HepG2 (cell line): ENCODE results near the gene RAB1B. TPM values are rescaled to one million over a fixed set of nuclear protein-coding genes. Genes with fewer than 3 reads are reported as not detected.

Experiments
- BCLAF1 ChIP-seq: fragments of 450-650 bp; IDR thresholded peaks from 2 replicates; pipeline ENCODE4 v1.6.1; 2017; ENCODE audit warnings: mild to moderate bottlenecking
- CBFB ChIP-seq: sonication (generic); formaldehyde crosslinking; IDR thresholded peaks from 2 replicates; pipeline ENCODE4 v1.4.0; 2020; ENCODE audit warnings: missing genetic modification reagents
- CBX5 ChIP-seq: sonication (generic); formaldehyde crosslinking; IDR thresholded peaks from 2 replicates; pipeline ENCODE4 v1.4.0; 2020; ENCODE audit warnings: missing genetic modification reagents, borderline replicate concordance
- CCAR2 ChIP-seq: fragments of 200-400 bp; formaldehyde crosslinking; optimal IDR thresholded peaks from 2 replicates; pipeline ENCODE3; 2018; ENCODE audit warnings: low read depth, mild to moderate bottlenecking, low read length, moderate library complexity
- CREM ChIP-seq, 2 experiments: sonication (generic) in 1 of 2; formaldehyde crosslinking in 1 of 2; IDR thresholded peaks; 2 replicates each; pipeline versions ENCODE4 v1.4.0 to v1.6.1; 2016 to 2020; ENCODE audit warnings: antibody characterized with exemption in 1 of 2, mild to moderate bottlenecking in 1 of 2, missing genetic modification reagents in 1 of 2
- GATAD1 ChIP-seq: IDR thresholded peaks from 2 replicates; pipeline ENCODE4 v1.6.1; 2016; ENCODE audit warnings: missing genetic modification reagents, missing compliant biosample characterization
- GLI4 ChIP-seq: sonication (generic); formaldehyde crosslinking; IDR thresholded peaks from 2 replicates; pipeline ENCODE4 v1.5.1; 2020; ENCODE audit warnings: missing genetic modification reagents, mild to moderate bottlenecking, moderate library complexity, borderline replicate concordance
- HNF4A ChIP-seq: sonication (generic); formaldehyde crosslinking; IDR thresholded peaks from 2 replicates; pipeline ENCODE4 v1.4.0; 2020; ENCODE audit warnings: missing genetic modification reagents
- HOXA9 ChIP-seq: sonication (generic); formaldehyde crosslinking; IDR thresholded peaks from 2 replicates; pipeline ENCODE4 v1.8.1; 2022; ENCODE audit warnings: missing genetic modification reagents, mild to moderate bottlenecking, moderate library complexity, borderline replicate concordance
- KLF12 ChIP-seq: sonication (generic); formaldehyde crosslinking; IDR thresholded peaks from 2 replicates; pipeline ENCODE4 v1.4.0; 2020; ENCODE audit warnings: missing genetic modification reagents, borderline replicate concordance
- KLF6 ChIP-seq: IDR thresholded peaks from 2 replicates; pipeline ENCODE4 v1.8.0; 2016; ENCODE audit warnings: missing biosample characterization, missing genetic modification reagents
- MAZ ChIP-seq, 2 experiments: sonication (generic) in 1 of 2; formaldehyde crosslinking in 1 of 2; IDR thresholded peaks; 2 replicates each; pipeline versions ENCODE4 v1.5.0 to v1.6.1; 2012 to 2020; ENCODE audit warnings: low read depth in 2 of 2, mild to moderate bottlenecking in 2 of 2, borderline replicate concordance in 1 of 2, improper control_type of control experiment in 1 of 2, low read length in 1 of 2, missing genetic modification reagents in 1 of 2, moderate library complexity in 1 of 2
- MED1 ChIP-seq: sonication (generic); formaldehyde crosslinking; IDR thresholded peaks from 2 replicates; pipeline ENCODE4 v1.4.0; 2020; ENCODE audit warnings: missing genetic modification reagents
- MEIS1 ChIP-seq: sonication (generic); formaldehyde crosslinking; IDR thresholded peaks from 2 replicates; pipeline ENCODE4 v1.9.0; 2021; ENCODE audit warnings: mild to moderate bottlenecking, missing genetic modification reagents, moderate library complexity, borderline replicate concordance
- NCOA1 ChIP-seq: sonication (generic); formaldehyde crosslinking; IDR thresholded peaks from 2 replicates; pipeline ENCODE4 v1.9.0; 2021; ENCODE audit warnings: missing genetic modification reagents
- SOX13 ChIP-seq, 3 experiments: fragments of 450-650 bp in 1 of 3; sonication (generic) in 1 of 3; formaldehyde crosslinking in 1 of 3; IDR thresholded peaks in 2 of 3; conservative IDR thresholded peaks in 1 of 3; 2 replicates each; pipeline versions ENCODE4 v1.5.0 to v1.6.1; 2016 to 2020; ENCODE audit warnings: antibody characterized with exemption in 1 of 3, mild to moderate bottlenecking in 1 of 3, missing compliant biosample characterization in 1 of 3, missing genetic modification reagents in 1 of 3, moderate library complexity in 1 of 3
- THAP11 ChIP-seq: IDR thresholded peaks from 2 replicates; pipeline ENCODE4 v1.6.1; 2016; ENCODE audit warnings: missing biosample characterization, missing genetic modification reagents
- TP53 ChIP-seq: sonication (generic); formaldehyde crosslinking; conservative IDR thresholded peaks from 2 replicates; pipeline ENCODE4 v1.4.0; 2020; ENCODE audit warnings: missing genetic modification reagents
- ZNF207 ChIP-seq: fragments of 450-650 bp; IDR thresholded peaks from 2 replicates; pipeline ENCODE4 v1.6.1; 2016; ENCODE audit warnings: antibody characterized with exemption, borderline replicate concordance
- ZNF432 ChIP-seq: sonication (generic); formaldehyde crosslinking; IDR thresholded peaks from 2 replicates; pipeline ENCODE4 v1.5.0; 2020; ENCODE audit warnings: missing genetic modification reagents, mild to moderate bottlenecking, borderline replicate concordance
- ZNF510 ChIP-seq: sonication (generic); formaldehyde crosslinking; IDR thresholded peaks from 2 replicates; pipeline ENCODE4 v1.4.0; 2020; ENCODE audit warnings: low read depth, mild to moderate bottlenecking, missing genetic modification reagents
- ZNF614 ChIP-seq: IDR thresholded peaks from 2 replicates; pipeline ENCODE4 v1.6.1; 2018; ENCODE audit warnings: missing biosample characterization, missing genetic modification reagents, inconsistent platforms, borderline replicate concordance
- ZNF691 ChIP-seq: sonication (generic); formaldehyde crosslinking; IDR thresholded peaks from 2 replicates; pipeline ENCODE4 v1.4.0; 2020; ENCODE audit warnings: missing genetic modification reagents, low read depth, mild to moderate bottlenecking, borderline replicate concordance
- ZNF746 ChIP-seq: sonication (generic); formaldehyde crosslinking; IDR thresholded peaks from 2 replicates; pipeline ENCODE4 v1.8.0; 2022; ENCODE audit warnings: mild to moderate bottlenecking, missing genetic modification reagents
- ZNF766 ChIP-seq: sonication (generic); formaldehyde crosslinking; IDR thresholded peaks from 2 replicates; pipeline ENCODE4 v1.5.0; 2020; ENCODE audit warnings: missing genetic modification reagents, borderline replicate concordance
- ZNF788 ChIP-seq: sonication (generic); formaldehyde crosslinking; IDR thresholded peaks from 2 replicates; pipeline ENCODE4 v1.5.0; 2020; ENCODE audit warnings: mild to moderate bottlenecking, missing genetic modification reagents, borderline replicate concordance
- polyA plus RNA-seq, 8 experiments: library from polyadenylated mRNA; depleted of rRNA in 3 of 8; stranded (reverse) in 7 of 8; unstranded in 1 of 8; fragments of >200 nt; fragmentation: Illumina TruSeq in 4 of 8; extraction: Trizol in 4 of 8; gene quantifications; 2 replicates each; pipeline versions ENCODE4 v1.2.1 to v1.2.3, GENCODE V29; 2011 to 2016; ENCODE audit warnings: low read depth in 4 of 8, missing spikeins in 1 of 8, mixed read lengths in 1 of 8; ENCODE audit not compliant: insufficient read depth in 1 of 8
- total RNA-seq, 5 experiments: library from RNA; depleted of rRNA; stranded (reverse); fragments of >200 nt; fragmentation: Illumina TruSeq; extraction: Trizol; gene quantifications; 2 replicates each; pipeline ENCODE4 v1.2.3, GENCODE V29; 2016; ENCODE audit warnings: low read depth in 1 of 5

Gene RAB1B
- total and polyA plus RNA-seq, 2 of the 13 experiments (the other 11 are each of a cell fraction or from before 2014, with no cell fraction given): 77.9 to 87.9 TPM

- no peak for TF ChIP-seq SOX13 (IDR thresholded peaks at IDR 0.05)
- TF ChIP-seq SOX13 (CRISPR knock-in tag; conservative IDR thresholded peaks at IDR 0.05 in 1 of 2, IDR thresholded peaks at IDR 0.05 in 1 of 2): 0 out of 4 replicates have a peak, but pooled peaks of 1 of the 2 experiments have one; percentile 19
- TF ChIP-seq ZNF614 (CRISPR knock-in tag): peak; percentile 61; the same call in 1 of the 2 replicates
- no peak for TF ChIP-seq TP53
- TF ChIP-seq CCAR2: no peak
- TF ChIP-seq MED1: peak; percentile 63; the same call in 1 of the 2 replicates
- peak; percentile 41; the same call in 1 of the 2 replicates for TF ChIP-seq HNF4A
- peak; percentile 82; the same call in 1 of the 2 replicates for TF ChIP-seq ZNF788 (CRISPR knock-in tag)
- no peak for TF ChIP-seq KLF6 (CRISPR knock-in tag)
- no peak for TF ChIP-seq ZNF510 (CRISPR knock-in tag)
- 0 out of 2 replicates have a peak, but pooled peaks have one; percentile 33 for TF ChIP-seq ZNF766 (CRISPR knock-in tag)
- peak; percentile 81 for TF ChIP-seq THAP11 (CRISPR knock-in tag)
- no peak for TF ChIP-seq ZNF746 (CRISPR knock-in tag)
- TF ChIP-seq ZNF691: peak; percentile 54; the same call in 1 of the 2 replicates
- no peak for TF ChIP-seq HOXA9 (CRISPR knock-in tag)
- TF ChIP-seq MEIS1 (CRISPR knock-in tag): no peak
- peak; percentile 34; the same call in 1 of the 2 replicates for TF ChIP-seq CREM (IDR thresholded peaks at IDR 0.05)
- TF ChIP-seq CREM (CRISPR knock-in tag; IDR thresholded peaks at IDR 0.05): no peak
- TF ChIP-seq GATAD1 (CRISPR knock-in tag): peak; percentile 70
- TF ChIP-seq ZNF432 (CRISPR knock-in tag): no peak
- no peak for TF ChIP-seq MAZ (IDR thresholded peaks at IDR 0.05; ENCODE audit: borderline replicate concordance, low read depth, low read length)
- TF ChIP-seq MAZ (CRISPR knock-in tag; IDR thresholded peaks at IDR 0.05; ENCODE audit: low read depth): peak; percentile 62; the same call in 1 of the 2 replicates
- TF ChIP-seq CBFB (CRISPR knock-in tag): 0 out of 2 replicates have a peak, but pooled peaks have one; percentile 31
- TF ChIP-seq KLF12 (CRISPR knock-in tag): no peak
- TF ChIP-seq CBX5 (CRISPR knock-in tag): peak; percentile 47; the same call in 1 of the 2 replicates
- TF ChIP-seq GLI4: no peak
- TF ChIP-seq BCLAF1: no peak
- no peak for TF ChIP-seq ZNF207
- TF ChIP-seq NCOA1 (CRISPR knock-in tag): no peak
Measured at GRCh38 chr11:66222358-66223149, 45.9 kb upstream of the RAB1B start (continued).
